Measurements from ENCODE around the gene CIDEC. TPM values are rescaled to one million over a fixed set of nuclear protein-coding genes. Genes with fewer than 3 reads are reported as not detected.
A peak's percentile ranks its signal among the peaks of the same experiment; 100 is the strongest.

The CIDEC gene
- total and polyA plus RNA-seq, 2 of the 13 experiments (the other 11 are each of a cell fraction or from before 2014, with no cell fraction given) = 2.5 to 10.4 TPM

GRCh38 chr3:9878700-9879099 is 1.4 kb downstream of the CIDEC start (continued):
- TF ChIP-seq AKNA (CRISPR knock-in tag; IDR thresholded peaks at IDR 0.05; ENCODE audit: borderline replicate concordance) (no peak), ZC3H4 (CRISPR knock-in tag; IDR thresholded peaks at IDR 0.05; ENCODE audit: borderline replicate concordance) (no peak), ZNF530 (CRISPR knock-in tag; IDR thresholded peaks at IDR 0.05; ENCODE audit: low read depth) (no peak), ZNF367 (CRISPR knock-in tag; IDR thresholded peaks at IDR 0.05; ENCODE audit: borderline replicate concordance) (no peak), ZNF296 (CRISPR knock-in tag; conservative IDR thresholded peaks at IDR 0.05) (no peak), TBL1XR1 (IDR thresholded peaks at IDR 0.05; ENCODE audit: borderline replicate concordance, low read length, partially characterized antibody) (no peak), ZKSCAN5 (CRISPR knock-in tag; IDR thresholded peaks at IDR 0.05) (peak; percentile 98), FOXK1 (CRISPR knock-in tag; IDR thresholded peaks at IDR 0.05; ENCODE audit: borderline replicate concordance, low read depth) (0 out of 2 replicates have a peak, but pooled peaks have one; percentile 13), ZNF280B (CRISPR knock-in tag; IDR thresholded peaks at IDR 0.05; ENCODE audit: borderline replicate concordance) (0 out of 2 replicates have a peak, but pooled peaks have one; percentile 48), STAT6 (CRISPR knock-in tag; IDR thresholded peaks at IDR 0.05; ENCODE audit: borderline replicate concordance) (no peak), ATF6 (CRISPR knock-in tag; conservative IDR thresholded peaks at IDR 0.05) (no peak), RBM22 (optimal IDR thresholded peaks at IDR 0.05; ENCODE audit: low read length) (no peak), ZNF598 (CRISPR knock-in tag; IDR thresholded peaks at IDR 0.05; ENCODE audit: borderline replicate concordance) (no peak), POGK (CRISPR knock-in tag; conservative IDR thresholded peaks at IDR 0.05) (no peak)

Measured in HepG2 (cell line).